Neural progenitor cell (in vitro differentiated cells): Measurements from ENCODE around the gene PCED1A.

ENCODE experiments used
- EZH2 ChIP-seq: fragments of 200-600 bp; sonication (generic); IDR thresholded peaks from 2 replicates; pipeline ENCODE4 v1.6.1; 2017; ENCODE audit warnings: antibody characterized with exemption, mild to moderate bottlenecking, moderate library complexity
- EZH2phosphoT487 ChIP-seq: fragments of 200-600 bp; sonication (generic); IDR thresholded peaks from 2 replicates; pipeline ENCODE4 v1.6.1; 2017; ENCODE audit warnings: antibody characterized with exemption
- TF ChIP-seq, protein P1 (sequence below): fragments of 200-600 bp; sonication (generic); IDR thresholded peaks from 2 replicates; pipeline ENCODE4 v1.5.1; 2017; ENCODE audit warnings: antibody characterized with exemption, mild to moderate bottlenecking

DNA sequence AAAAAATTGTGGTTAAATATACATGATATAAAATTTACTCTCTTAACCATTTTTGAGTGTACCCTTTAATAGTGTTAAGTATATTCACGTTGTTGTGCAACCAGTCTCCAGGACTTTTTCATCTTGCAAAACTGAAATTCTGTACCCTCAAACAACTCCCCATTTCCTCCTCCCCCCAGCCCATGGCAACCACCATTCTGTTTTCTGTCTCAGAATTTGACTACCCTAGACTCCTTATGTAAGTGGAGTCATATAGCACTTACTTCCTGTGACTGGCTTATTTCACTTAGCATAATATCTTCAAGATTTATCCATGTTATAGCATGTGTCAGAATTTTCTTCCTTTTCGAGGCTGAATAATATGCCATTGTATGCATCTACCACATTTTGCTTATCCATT lies 5.2 kb upstream of the PCED1A start:
- TF ChIP-seq EZH2, result no peak
- no peak for TF ChIP-seq EZH2phosphoT487
- TF ChIP-seq, protein P1, sequence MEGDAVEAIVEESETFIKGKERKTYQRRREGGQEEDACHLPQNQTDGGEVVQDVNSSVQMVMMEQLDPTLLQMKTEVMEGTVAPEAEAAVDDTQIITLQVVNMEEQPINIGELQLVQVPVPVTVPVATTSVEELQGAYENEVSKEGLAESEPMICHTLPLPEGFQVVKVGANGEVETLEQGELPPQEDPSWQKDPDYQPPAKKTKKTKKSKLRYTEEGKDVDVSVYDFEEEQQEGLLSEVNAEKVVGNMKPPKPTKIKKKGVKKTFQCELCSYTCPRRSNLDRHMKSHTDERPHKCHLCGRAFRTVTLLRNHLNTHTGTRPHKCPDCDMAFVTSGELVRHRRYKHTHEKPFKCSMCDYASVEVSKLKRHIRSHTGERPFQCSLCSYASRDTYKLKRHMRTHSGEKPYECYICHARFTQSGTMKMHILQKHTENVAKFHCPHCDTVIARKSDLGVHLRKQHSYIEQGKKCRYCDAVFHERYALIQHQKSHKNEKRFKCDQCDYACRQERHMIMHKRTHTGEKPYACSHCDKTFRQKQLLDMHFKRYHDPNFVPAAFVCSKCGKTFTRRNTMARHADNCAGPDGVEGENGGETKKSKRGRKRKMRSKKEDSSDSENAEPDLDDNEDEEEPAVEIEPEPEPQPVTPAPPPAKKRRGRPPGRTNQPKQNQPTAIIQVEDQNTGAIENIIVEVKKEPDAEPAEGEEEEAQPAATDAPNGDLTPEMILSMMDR, result no peak
